GM19035 (cell line): ENCODE results near the gene FGFRL1.

Source experiments
- ATAC-seq: cut with Tn5 transposase; IDR thresholded peaks from one replicate; pipeline ENCODE4 v1.9.1; 2021; ENCODE audit not compliant: unreplicated experiment

FGFRL1 gene

GRCh38 chr4:1004071-1004418 lies 7.4 kb upstream of the FGFRL1 start:
- no peak for ATAC-seq

- ATAC-seq: no peak
Observed at GRCh38 chr4:1004557-1005485, 6.6 kb upstream of the FGFRL1 start.

- ATAC-seq: no peak
Observed at GRCh38 chr4:1006856-1007255, 4.6 kb upstream of the FGFRL1 start.

GRCh38 chr4:1008840-1009541 lies 2.4 kb upstream of the FGFRL1 start:
- peak; percentile 16 for ATAC-seq

- peak; percentile 51 for ATAC-seq
Observed at GRCh38 chr4:1009542-1010394, 1.7 kb upstream of the FGFRL1 start.

GRCh38 chr4:1010395-1011021 lies 918 bp upstream of the FGFRL1 start:
- peak; percentile 7 for ATAC-seq

- no peak for ATAC-seq
Observed at GRCh38 chr4:1011666-1012033, 224 bp downstream of the FGFRL1 start.

- ATAC-seq: no peak
Observed at GRCh38 chr4:1012034-1012739, 761 bp downstream of the FGFRL1 start.

GRCh38 chr4:1013225-1014073 lies 2.0 kb downstream of the FGFRL1 start:
- ATAC-seq: no peak

GRCh38 chr4:1014291-1015167 lies 3.1 kb downstream of the FGFRL1 start:
- no peak for ATAC-seq

- no peak for ATAC-seq
Observed at GRCh38 chr4:1015179-1015578, 3.8 kb downstream of the FGFRL1 start.

- no peak for ATAC-seq
Observed at GRCh38 chr4:1015746-1016145, 4.3 kb downstream of the FGFRL1 start.

- no peak for ATAC-seq
Observed at GRCh38 chr4:1017211-1017610, 5.8 kb downstream of the FGFRL1 start.

GRCh38 chr4:1017706-1018105 lies 6.3 kb downstream of the FGFRL1 start:
- ATAC-seq: no peak

GRCh38 chr4:1018147-1019020 lies 7.0 kb downstream of the FGFRL1 start:
- no peak for ATAC-seq

- ATAC-seq: no peak
Observed at GRCh38 chr4:1019320-1019719, 7.9 kb downstream of the FGFRL1 start.

- ATAC-seq: no peak
Observed at GRCh38 chr4:1019729-1020470, 8.5 kb downstream of the FGFRL1 start.
